ENCODE measurements around the gene PGM1.

GRCh38 chr1:63643517-63643916 is 50.3 kb downstream of the PGM1 start:
- TF ChIP-seq CTCF (conservative IDR thresholded peaks at IDR 0.05; ENCODE audit: low read depth, low read length), result no peak
- no peak for TF ChIP-seq EZH2phosphoT487 (IDR thresholded peaks at IDR 0.05; ENCODE audit: borderline replicate concordance, low read length)
- no peak for TF ChIP-seq EZH2 (IDR thresholded peaks at IDR 0.05; ENCODE audit: low read length, unreplicated experiment)

All from PC-3 (cell line).